CD4-positive, CD25-positive, alpha-beta regulatory T cell (primary cell): Measurements from ENCODE around the gene MYO18A. TPM values are rescaled to one million over a fixed set of nuclear protein-coding genes. Genes with fewer than 3 reads are reported as not detected.

Source experiments
- ATAC-seq, 2 donors: fragments of 150-1000 bp; cut with Tn5 transposase; one replicate each; pipeline ENCODE4 v1.10.0; 2021; ENCODE audit warnings: low read depth in 2 of 2, moderate number of reproducible peaks in 2 of 2, moderate library complexity in 1 of 2
- DNase-seq, 3 donors: peaks; one replicate each; pipeline versions ENCODE4 v3.0.0 to v3.0.0-alpha.2; 2012 to 2022; ENCODE audit warnings: mixed read lengths in 1 of 3
- H3K27ac ChIP-seq: one replicate; pipeline ENCODE4 v1.7.0; 2013; ENCODE audit warnings: mild to moderate bottlenecking, low read length; ENCODE audit not compliant: insufficient read depth, poor library complexity, severe bottlenecking
- H3K27me3 ChIP-seq: one replicate; pipeline ENCODE4 v1.7.0; 2013; ENCODE audit warnings: low read length; ENCODE audit not compliant: control insufficient read depth, insufficient read depth
- H3K36me3 ChIP-seq: one replicate; pipeline ENCODE4 v1.7.0; 2013; ENCODE audit warnings: mild to moderate bottlenecking, low read length, moderate library complexity; ENCODE audit not compliant: control insufficient read depth, insufficient read depth
- H3K4me1 ChIP-seq: 2 replicates; pipeline ENCODE4 v1.7.0; 2013; ENCODE audit warnings: mild to moderate bottlenecking, low read length; ENCODE audit not compliant: insufficient read depth, control insufficient read depth, poor library complexity, severe bottlenecking
- H3K4me3 ChIP-seq: one replicate; pipeline ENCODE4 v1.7.0; 2013; ENCODE audit warnings: low read depth, mild to moderate bottlenecking, low read length, moderate library complexity
- H3K9me3 ChIP-seq, 2 experiments: 1 replicate in 1 of 2; 2 replicates in 1 of 2; pipeline ENCODE4 v1.7.0; 2013; ENCODE audit warnings: low read length in 2 of 2, mild to moderate bottlenecking in 1 of 2, moderate library complexity in 1 of 2; ENCODE audit not compliant: control insufficient read depth in 2 of 2
- H3K27ac Mint-ChIP-seq, 3 donors: one replicate each; pipeline ENCODE4 v1.8.0; 2020 to 2022; ENCODE audit warnings: mild to moderate bottlenecking in 3 of 3, mixed read lengths in 3 of 3, moderate library complexity in 2 of 3
- H3K27me3 Mint-ChIP-seq: one replicate; pipeline ENCODE4 v1.8.0; 2022; ENCODE audit warnings: mild to moderate bottlenecking, mixed read lengths
- H3K36me3 Mint-ChIP-seq: one replicate; pipeline ENCODE4 v1.8.0; 2020; ENCODE audit warnings: mixed read lengths
- H3K4me1 Mint-ChIP-seq, 4 donors: one replicate each; pipeline ENCODE4 v1.8.0; 2020 to 2022; ENCODE audit warnings: mixed read lengths in 4 of 4, mild to moderate bottlenecking in 1 of 4
- H3K4me3 Mint-ChIP-seq, 4 donors: one replicate each; pipeline ENCODE4 v1.8.0; 2020 to 2022; ENCODE audit warnings: mild to moderate bottlenecking in 4 of 4, mixed read lengths in 4 of 4, moderate library complexity in 3 of 4
- H3K9me3 Mint-ChIP-seq, 7 donors: one replicate each; pipeline ENCODE4 v1.8.0; 2020 to 2022; ENCODE audit warnings: mixed read lengths in 7 of 7, mild to moderate bottlenecking in 3 of 7, moderate library complexity in 2 of 7
- polyA plus RNA-seq, 4 donors: library from polyadenylated mRNA; unstranded; fragments of 300-500 nt; fragmentation: Illumina TruSeq; gene quantifications; one replicate each; pipeline ENCODE4 v1.2.3, GENCODE V29; 2021
- total RNA-seq: library from RNA; stranded (reverse); gene quantifications from one replicate; pipeline ENCODE4 v1.2.3, GENCODE V29; 2022

The MYO18A gene
- total and polyA plus RNA-seq, 5 donors from 2014 or later, result 16.8 to 193 (median 21.0) TPM

- peak overlapping the region; percentile 54 for H3K27ac ChIP-seq
- peak overlapping the region in 3 of 4 donors; percentile 12 to 80 (median 76) for H3K4me3 Mint-ChIP-seq
- peaks cover 15 to 59% (median 28%) of the 10 kb centered on the region in 4 donors for H3K4me1 Mint-ChIP-seq
- H3K9me3 Mint-ChIP-seq, result no peaks in the 10 kb centered on the region
- ATAC-seq (no peak), DNase-seq (peak in 1 of 3 donors; percentile 55)
- H3K9me3 ChIP-seq, result no peaks in the 10 kb centered on the region
- no peaks in the 10 kb centered on the region for H3K36me3 Mint-ChIP-seq
- peaks cover 58% of the 10 kb centered on the region for H3K4me1 ChIP-seq
- no peaks in the 10 kb centered on the region for H3K27me3 Mint-ChIP-seq
- H3K27me3 ChIP-seq, result no peaks in the 10 kb centered on the region
- no peaks in the 10 kb centered on the region for H3K36me3 ChIP-seq
- no peak overlapping the region for H3K4me3 ChIP-seq
- H3K27ac Mint-ChIP-seq, result peak overlapping the region in 2 of 3 donors; percentile 70 to 85
These were observed 36.3 kb downstream of the MYO18A start for GRCh38 chr17:29143894-29144293.

- Histone ChIP-seq H3K9me3 (no peaks in the 10 kb centered on the region), H3K27me3 (no peaks in the 10 kb centered on the region), H3K4me3 (peak overlapping the region; percentile 81), H3K36me3 (peaks cover 12% of the 10 kb centered on the region), H3K27ac (peak overlapping the region; percentile 84), H3K4me1 (peaks cover 75% of the 10 kb centered on the region)
- Mint-ChIP-seq H3K4me3 (peak overlapping the region; percentile 92 to 98 (median 93)), H3K36me3 (peaks cover 8% of the 10 kb centered on the region), H3K4me1 (peaks cover 28 to 76% (median 43%) of the 10 kb centered on the region in 4 donors), H3K9me3 (no peaks in the 10 kb centered on the region), H3K27me3 (no peaks in the 10 kb centered on the region), H3K27ac (peak overlapping the region; percentile 93 to 99 (median 94))
- ATAC-seq (no peak), DNase-seq (no peak)
These were observed 38.7 kb downstream of the MYO18A start for GRCh38 chr17:29141514-29141876.

DNA sequence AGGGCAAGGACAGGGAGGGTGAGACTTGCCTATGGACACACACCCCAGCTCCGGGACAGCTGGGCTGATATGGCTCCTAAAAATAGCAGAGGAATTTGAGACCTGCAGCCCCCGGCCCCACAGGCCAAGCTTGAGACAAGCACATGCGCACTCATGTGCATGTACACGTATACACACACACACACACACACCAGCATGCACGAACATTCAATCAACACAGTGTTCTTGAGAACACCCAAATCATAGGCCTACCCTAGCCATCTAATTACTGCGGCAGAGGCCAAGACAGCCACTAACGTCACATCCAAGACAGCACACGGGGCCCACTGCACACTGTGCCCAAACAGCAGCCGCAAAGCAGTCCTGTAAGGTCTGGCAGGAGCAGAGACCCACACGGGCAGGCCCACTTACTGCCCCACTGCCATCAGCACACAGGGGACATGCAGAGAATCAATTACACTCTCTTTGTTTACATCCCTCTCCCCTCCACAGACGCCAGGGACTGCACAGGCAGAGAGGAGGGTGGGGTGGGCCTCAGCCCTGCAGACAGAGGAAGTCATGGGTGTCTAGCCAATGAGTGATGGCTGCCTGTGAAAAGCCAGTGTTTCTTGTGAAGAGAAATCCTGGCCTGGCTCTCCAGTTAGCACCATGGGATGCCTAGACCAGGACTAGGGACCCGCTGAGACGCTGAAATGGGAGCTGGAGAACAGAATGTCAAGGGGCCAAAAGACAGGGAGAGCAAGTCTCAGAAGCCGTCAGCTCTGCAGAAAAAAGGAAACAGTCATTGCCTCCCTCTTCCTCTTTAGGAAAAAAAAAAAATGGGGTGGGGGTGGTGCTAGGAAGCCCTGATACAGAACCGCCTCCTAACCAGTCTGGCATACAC, 39.3 kb downstream of the MYO18A start:
- Mint-ChIP-seq H3K9me3 (no peaks in the 10 kb centered on the region), H3K36me3 (peaks cover 8% of the 10 kb centered on the region), H3K4me1 (peaks cover 31 to 77% (median 46%) of the 10 kb centered on the region in 4 donors), H3K27ac (peak overlapping the region; percentile 93 to 99 (median 94)), H3K27me3 (no peaks in the 10 kb centered on the region), H3K4me3 (peak overlapping the region; percentile 92 to 98 (median 93))
- no peaks in the 10 kb centered on the region for H3K9me3 ChIP-seq
- H3K27ac ChIP-seq, result peak overlapping the region; percentile 84
- peaks cover 76% of the 10 kb centered on the region for H3K4me1 ChIP-seq
- ATAC-seq (peak; percentile 51 to 54), DNase-seq (peak; percentile 50 to 83 (median 64))
- H3K36me3 ChIP-seq, result peaks cover 15% of the 10 kb centered on the region
- H3K27me3 ChIP-seq, result no peaks in the 10 kb centered on the region
- H3K4me3 ChIP-seq, result peak overlapping the region; percentile 81

DNA sequence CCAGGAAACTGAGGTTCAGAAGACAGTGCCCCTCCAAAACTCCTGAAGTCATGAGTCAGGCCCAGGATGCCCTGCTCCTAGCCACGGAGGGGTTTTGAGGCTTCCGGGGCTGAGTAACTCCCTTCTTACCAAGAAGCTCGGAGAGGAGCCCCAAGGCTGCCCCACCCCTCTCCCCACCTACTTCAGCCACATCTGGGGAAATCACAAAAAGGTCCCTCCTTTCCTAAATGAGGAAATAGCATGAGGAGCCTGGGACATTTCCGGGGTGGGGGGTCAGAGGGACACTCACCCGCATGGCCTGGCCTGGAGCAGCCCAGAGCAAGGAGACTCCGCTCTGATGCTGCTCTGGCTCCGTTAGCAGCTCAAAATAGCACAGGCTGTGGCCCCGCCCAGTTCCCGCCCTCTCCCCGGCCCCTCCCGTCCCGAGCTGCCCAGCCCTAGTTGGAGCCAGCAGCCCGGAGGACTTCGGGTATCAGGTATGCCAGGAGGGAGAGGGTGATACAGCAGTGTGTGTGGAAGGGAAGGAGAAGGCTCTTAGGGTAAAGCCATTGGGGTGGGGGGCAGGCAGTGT, 40.1 kb downstream of the MYO18A start:
- no peaks in the 10 kb centered on the region for H3K9me3 ChIP-seq
- no peaks in the 10 kb centered on the region for H3K27me3 Mint-ChIP-seq
- H3K9me3 Mint-ChIP-seq, result no peaks in the 10 kb centered on the region
- no peaks in the 10 kb centered on the region for H3K27me3 ChIP-seq
- DNase-seq (peak; percentile 62 to 92 (median 72)), ATAC-seq (peak; percentile 67 to 68)
- peaks cover 13% of the 10 kb centered on the region for H3K36me3 Mint-ChIP-seq
- H3K4me3 ChIP-seq, result peak overlapping the region; percentile 81
- peaks cover 25 to 77% (median 45%) of the 10 kb centered on the region in 4 donors for H3K4me1 Mint-ChIP-seq
- peak overlapping the region; percentile 93 to 99 (median 94) for H3K27ac Mint-ChIP-seq
- peaks cover 22% of the 10 kb centered on the region for H3K36me3 ChIP-seq
- peak overlapping the region; percentile 92 to 98 (median 93) for H3K4me3 Mint-ChIP-seq
- H3K4me1 ChIP-seq, result peaks cover 75% of the 10 kb centered on the region
- peak overlapping the region; percentile 84 for H3K27ac ChIP-seq

DNA sequence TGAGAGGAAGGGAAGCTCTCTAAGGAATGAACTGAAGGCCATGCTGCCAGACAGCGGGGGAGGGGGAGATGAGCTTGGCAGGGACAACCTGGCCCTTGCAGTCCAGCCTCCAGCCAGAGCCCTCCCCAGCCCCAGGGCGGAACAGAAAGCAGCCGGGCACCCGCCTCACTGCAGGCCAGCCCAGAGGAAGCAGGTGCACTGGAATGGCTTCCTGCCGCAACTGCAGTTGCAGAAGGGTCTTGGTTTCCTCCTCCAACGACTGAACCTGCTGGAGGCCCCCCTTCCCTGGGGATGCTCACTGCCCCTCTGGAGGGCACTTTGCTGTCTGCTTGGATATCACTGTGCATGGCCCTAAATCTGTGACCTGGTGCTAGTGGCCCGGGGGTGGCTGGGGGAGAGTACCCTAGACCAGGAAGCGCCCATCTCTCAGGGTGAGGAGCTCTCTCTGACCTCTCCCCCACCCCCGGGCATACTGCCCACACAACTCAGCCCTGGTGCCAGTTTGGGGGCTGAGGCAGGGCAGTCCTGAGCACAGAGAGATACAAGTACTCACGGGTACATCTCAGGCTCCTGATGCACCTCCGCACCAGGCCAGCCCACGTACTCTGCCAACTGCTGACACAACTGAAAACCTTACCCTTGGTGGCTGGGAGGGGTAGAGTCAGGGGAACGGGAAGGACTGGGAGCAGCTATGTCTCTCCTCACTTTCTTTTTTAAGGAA, 41.1 kb downstream of the MYO18A start:
- no peaks in the 10 kb centered on the region for H3K9me3 Mint-ChIP-seq
- Histone ChIP-seq H3K4me1 (peaks cover 71% of the 10 kb centered on the region), H3K9me3 (no peaks in the 10 kb centered on the region), H3K36me3 (peaks cover 23% of the 10 kb centered on the region), H3K4me3 (peak overlapping the region; percentile 75), H3K27me3 (no peaks in the 10 kb centered on the region), H3K27ac (peak overlapping the region; percentile 84)
- peaks cover 13% of the 10 kb centered on the region for H3K36me3 Mint-ChIP-seq
- peaks cover 24 to 76% (median 42%) of the 10 kb centered on the region in 4 donors for H3K4me1 Mint-ChIP-seq
- H3K27ac Mint-ChIP-seq, result peak overlapping the region; percentile 93 to 99 (median 94)
- peak in 2 of 3 donors; percentile 15 to 60 for DNase-seq
- no peaks in the 10 kb centered on the region for H3K27me3 Mint-ChIP-seq
- H3K4me3 Mint-ChIP-seq, result peak overlapping the region; percentile 92 to 98 (median 93)
- ATAC-seq, result no peak

DNA sequence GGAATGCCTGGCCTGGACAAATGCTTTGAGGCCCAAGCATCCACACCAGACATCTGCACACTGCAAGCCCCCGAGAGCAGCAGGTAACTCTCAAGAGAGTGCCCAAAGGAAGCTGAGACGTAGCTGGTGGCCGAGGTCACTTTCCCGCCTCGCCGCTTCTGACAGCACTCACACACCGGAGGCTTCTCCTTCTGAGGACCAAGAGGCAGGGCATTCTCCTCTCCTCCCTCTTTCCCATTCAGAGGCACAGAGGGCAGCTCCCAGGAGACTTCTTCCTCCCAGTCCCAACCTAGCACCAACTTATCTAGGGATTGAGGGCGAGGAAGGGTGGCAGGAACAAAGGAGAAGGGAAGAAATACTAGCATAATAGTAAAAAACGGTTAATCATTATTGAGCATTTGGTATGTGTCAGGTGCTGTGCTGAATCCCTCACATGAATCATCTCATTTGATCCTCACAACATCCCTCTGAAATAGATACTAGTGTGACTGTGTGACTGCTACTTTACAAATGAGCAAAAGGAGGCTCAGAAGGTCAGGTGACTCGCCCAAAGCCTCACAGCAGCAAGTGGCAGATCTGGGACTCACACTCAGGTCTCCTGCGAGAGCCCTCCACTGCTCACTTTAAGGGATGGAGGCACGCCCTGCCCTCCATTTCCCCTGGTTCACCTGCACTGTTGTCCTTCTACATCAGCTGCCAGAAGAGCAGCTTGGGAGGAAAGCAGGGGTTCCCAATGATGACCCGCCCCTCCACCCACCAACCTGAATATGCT, 41.8 kb downstream of the MYO18A start:
- peak overlapping the region; percentile 93 to 99 (median 94) for H3K27ac Mint-ChIP-seq
- H3K4me3 ChIP-seq, result peak overlapping the region; percentile 75
- DNase-seq, result peak in 2 of 3 donors; percentile 20 to 83
- peaks cover 13% of the 10 kb centered on the region for H3K36me3 Mint-ChIP-seq
- no peaks in the 10 kb centered on the region for H3K9me3 Mint-ChIP-seq
- no peaks in the 10 kb centered on the region for H3K9me3 ChIP-seq
- peaks cover 76% of the 10 kb centered on the region for H3K4me1 ChIP-seq
- no peaks in the 10 kb centered on the region for H3K27me3 ChIP-seq
- no peaks in the 10 kb centered on the region for H3K27me3 Mint-ChIP-seq
- H3K4me3 Mint-ChIP-seq, result peak overlapping the region; percentile 92 to 98 (median 93)
- peaks cover 29% of the 10 kb centered on the region for H3K36me3 ChIP-seq
- ATAC-seq, result peak; percentile 41 to 44
- peaks cover 24 to 74% (median 39%) of the 10 kb centered on the region in 4 donors for H3K4me1 Mint-ChIP-seq
- H3K27ac ChIP-seq, result peak overlapping the region; percentile 84
